Activated naive CD8-positive, alpha-beta T cell treated with anti-CD3 and anti-CD28 coated beads, Interleukin-2, amount 50 U/mL, for 24 hours (primary cell): ENCODE data around the gene C3.

Experiments
- ATAC-seq: fragments of 150-1000 bp; cut with Tn5 transposase; one replicate; pipeline ENCODE4 v1.10.0; 2021
- DNase-seq: peaks from one replicate; pipeline ENCODE4 v3.0.0; 2021
- H3K27ac Mint-ChIP-seq: one replicate; pipeline ENCODE4 v1.8.0; 2021; ENCODE audit warnings: mild to moderate bottlenecking, mixed read lengths
- H3K27me3 Mint-ChIP-seq: one replicate; pipeline ENCODE4 v1.8.0; 2021; ENCODE audit warnings: mixed read lengths
- H3K36me3 Mint-ChIP-seq: one replicate; pipeline ENCODE4 v1.8.0; 2021; ENCODE audit warnings: low read depth, mixed read lengths
- H3K4me1 Mint-ChIP-seq: one replicate; pipeline ENCODE4 v1.8.0; 2021; ENCODE audit warnings: mixed read lengths
- H3K4me3 Mint-ChIP-seq: one replicate; pipeline ENCODE4 v1.8.0; 2021; ENCODE audit warnings: mild to moderate bottlenecking, moderate library complexity, mixed read lengths
- H3K9me3 Mint-ChIP-seq: one replicate; pipeline ENCODE4 v1.8.0; 2021; ENCODE audit warnings: mixed read lengths

The C3 gene

GRCh38 chr19:6729573-6730152 lies 9.2 kb upstream of the C3 start:
- H3K9me3 Mint-ChIP-seq, result no peaks in the 10 kb centered on the region
- ATAC-seq (no peak), DNase-seq (no peak)
- H3K27ac Mint-ChIP-seq, result no peak overlapping the region
- no peaks in the 10 kb centered on the region for H3K36me3 Mint-ChIP-seq
- peaks cover 9% of the 10 kb centered on the region for H3K4me1 Mint-ChIP-seq
- no peak overlapping the region for H3K4me3 Mint-ChIP-seq
- no peaks in the 10 kb centered on the region for H3K27me3 Mint-ChIP-seq

DNA sequence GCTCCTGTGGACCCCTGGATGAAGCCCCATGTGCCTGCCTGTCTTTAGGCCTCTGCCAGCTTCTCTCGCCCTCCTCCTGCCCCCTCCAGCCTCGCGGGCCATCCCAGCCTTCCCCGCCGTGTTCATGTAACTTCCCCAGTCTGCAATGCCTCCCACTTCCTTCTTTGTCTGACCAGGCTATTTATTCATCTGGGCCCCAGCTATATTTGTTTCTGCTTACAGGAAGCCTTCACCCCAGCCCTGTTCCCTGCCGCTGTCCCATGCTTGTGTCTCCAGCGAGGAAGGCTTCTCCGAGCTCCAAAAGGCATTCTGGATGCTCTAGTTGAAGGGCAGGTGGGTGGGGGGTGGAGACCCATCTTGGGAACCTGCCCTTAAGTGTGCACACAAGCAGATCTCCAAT lies 7.9 kb upstream of the C3 start:
- Mint-ChIP-seq H3K4me1 (peaks cover 12% of the 10 kb centered on the region), H3K4me3 (no peak overlapping the region), H3K36me3 (no peaks in the 10 kb centered on the region), H3K27me3 (no peaks in the 10 kb centered on the region), H3K9me3 (no peaks in the 10 kb centered on the region), H3K27ac (no peak overlapping the region)
- DNase-seq, result no peak
- ATAC-seq, result no peak

DNA sequence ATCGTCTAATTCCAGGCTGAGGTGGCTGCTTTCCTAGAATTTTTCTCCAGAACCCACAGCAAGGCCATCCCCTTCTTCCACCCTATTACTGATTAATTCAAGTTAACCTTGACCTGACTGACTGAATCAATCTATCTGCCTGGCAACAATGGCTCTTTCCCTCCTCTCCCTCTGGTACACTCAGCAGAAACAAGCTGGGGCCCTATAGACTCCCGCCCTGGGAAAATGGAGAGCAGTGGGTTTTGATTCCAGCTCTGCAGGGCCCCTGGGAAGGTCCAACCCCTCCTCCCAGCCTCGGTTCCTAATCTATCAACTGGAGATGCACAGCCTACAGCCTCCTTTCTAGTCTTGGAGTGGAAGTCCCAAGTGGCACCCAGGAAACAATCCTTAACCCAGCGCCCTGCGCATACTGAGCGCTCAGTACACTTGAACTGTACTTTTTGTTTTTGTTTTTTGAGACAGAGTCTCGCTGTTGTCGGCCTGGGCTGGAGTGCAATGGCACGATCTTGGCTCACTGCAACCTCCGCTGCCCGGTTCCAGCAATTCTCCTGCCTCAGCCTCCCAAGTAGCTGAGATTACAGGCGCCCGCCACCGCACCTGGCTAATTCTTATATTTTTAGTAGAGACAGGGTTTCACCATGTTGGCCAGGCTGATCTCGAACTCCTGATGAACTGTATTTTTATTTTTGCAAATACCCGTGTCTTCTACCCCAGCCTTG lies 5.2 kb upstream of the C3 start:
- H3K36me3 Mint-ChIP-seq, result no peaks in the 10 kb centered on the region
- no peak overlapping the region for H3K4me3 Mint-ChIP-seq
- no peak for ATAC-seq
- H3K9me3 Mint-ChIP-seq, result no peaks in the 10 kb centered on the region
- DNase-seq, result no peak
- peaks cover 33% of the 10 kb centered on the region for H3K4me1 Mint-ChIP-seq
- H3K27me3 Mint-ChIP-seq, result no peaks in the 10 kb centered on the region
- no peak overlapping the region for H3K27ac Mint-ChIP-seq

- H3K36me3 Mint-ChIP-seq, result no peaks in the 10 kb centered on the region
- H3K4me3 Mint-ChIP-seq, result no peak overlapping the region
- H3K27ac Mint-ChIP-seq, result no peak overlapping the region
- no peaks in the 10 kb centered on the region for H3K27me3 Mint-ChIP-seq
- peaks cover 37% of the 10 kb centered on the region for H3K4me1 Mint-ChIP-seq
- ATAC-seq (no peak), DNase-seq (no peak)
- no peaks in the 10 kb centered on the region for H3K9me3 Mint-ChIP-seq
These were observed 4.4 kb upstream of the C3 start for GRCh38 chr19:6724631-6725492.

DNA sequence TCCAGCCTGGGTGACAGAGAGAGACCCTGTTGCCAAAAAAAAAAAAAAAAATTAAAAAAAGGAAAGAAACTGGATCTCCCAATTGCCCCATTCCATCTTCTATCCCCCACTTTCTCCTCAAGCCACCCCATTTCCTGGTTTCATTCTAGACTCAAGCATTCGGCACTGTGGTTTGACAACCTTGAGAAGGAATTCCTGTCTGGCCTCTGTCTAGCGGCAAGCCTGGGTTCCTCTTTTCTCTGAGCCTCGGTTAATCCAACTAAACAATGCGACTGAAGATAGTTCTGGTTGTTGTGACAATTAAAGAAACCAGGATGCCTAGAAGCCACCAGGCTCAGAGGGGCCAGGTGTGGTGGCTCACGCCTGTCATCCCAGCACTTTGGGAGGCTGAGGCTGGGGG lies 3.3 kb upstream of the C3 start:
- ATAC-seq, result no peak
- no peak for DNase-seq
- no peak overlapping the region for H3K27ac Mint-ChIP-seq
- no peaks in the 10 kb centered on the region for H3K9me3 Mint-ChIP-seq
- peaks cover 3% of the 10 kb centered on the region for H3K27me3 Mint-ChIP-seq
- H3K36me3 Mint-ChIP-seq, result no peaks in the 10 kb centered on the region
- peaks cover 37% of the 10 kb centered on the region for H3K4me1 Mint-ChIP-seq
- H3K4me3 Mint-ChIP-seq, result no peak overlapping the region

DNA sequence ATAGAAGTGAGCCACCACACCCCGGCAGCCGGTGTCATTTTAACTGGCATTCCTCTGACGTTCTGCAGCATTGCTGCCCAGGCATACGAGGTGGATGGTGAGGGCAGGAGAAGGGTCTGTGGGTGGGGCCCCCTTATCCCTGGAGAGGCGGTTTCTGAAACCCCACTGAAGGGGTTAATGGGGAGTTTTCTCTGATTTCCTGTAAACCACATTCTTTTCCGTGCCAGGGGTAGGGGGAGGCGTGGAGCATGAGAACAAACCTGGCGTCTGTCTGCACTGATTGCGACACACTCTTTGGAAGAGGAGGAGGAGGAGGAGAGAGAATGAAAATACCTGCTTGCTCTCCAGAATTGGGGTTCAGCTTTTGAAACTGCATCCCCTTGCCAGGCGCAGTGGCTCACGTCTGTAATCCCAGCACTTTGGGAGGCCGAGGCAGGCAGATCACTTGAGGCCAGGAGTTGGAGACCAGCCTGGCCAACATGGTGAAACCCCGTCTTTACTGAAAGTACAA lies 2.7 kb upstream of the C3 start:
- Mint-ChIP-seq H3K4me3 (no peak overlapping the region), H3K36me3 (no peaks in the 10 kb centered on the region)

GRCh38 chr19:6721773-6722172 lies 1.3 kb upstream of the C3 start:
- Mint-ChIP-seq H3K4me1 (peaks cover 38% of the 10 kb centered on the region), H3K36me3 (no peaks in the 10 kb centered on the region), H3K9me3 (peaks cover 5% of the 10 kb centered on the region), H3K4me3 (no peak overlapping the region), H3K27ac (no peak overlapping the region), H3K27me3 (peaks cover 3% of the 10 kb centered on the region)
- no peak for ATAC-seq
- DNase-seq, result no peak

More for the DNA sequence above, 2.7 kb upstream of the C3 start:
- H3K27ac Mint-ChIP-seq, result no peak overlapping the region
- H3K9me3 Mint-ChIP-seq, result no peaks in the 10 kb centered on the region
- peaks cover 33% of the 10 kb centered on the region for H3K4me1 Mint-ChIP-seq
- ATAC-seq (no peak), DNase-seq (no peak)
- H3K27me3 Mint-ChIP-seq, result peaks cover 3% of the 10 kb centered on the region

DNA sequence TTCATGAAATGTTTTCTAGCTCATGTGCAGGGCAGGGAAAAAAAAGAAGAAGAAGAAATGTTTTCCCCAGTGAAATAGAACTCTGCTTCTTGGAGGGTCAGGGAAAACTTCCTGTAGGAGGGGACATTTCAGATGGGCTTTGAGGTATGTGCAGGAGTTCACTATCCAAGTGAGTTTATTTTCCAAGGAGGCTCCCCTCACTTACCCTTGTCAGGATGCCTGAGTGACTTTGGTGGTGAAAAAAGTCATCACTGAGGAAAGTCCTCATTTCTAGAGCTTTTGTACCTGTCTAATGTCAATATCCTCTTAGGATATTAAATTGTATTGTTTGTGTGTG lies 656 bp upstream of the C3 start:
- no peak overlapping the region for H3K4me3 Mint-ChIP-seq
- ATAC-seq (no peak), DNase-seq (no peak)
- peaks cover 3% of the 10 kb centered on the region for H3K27me3 Mint-ChIP-seq
- H3K27ac Mint-ChIP-seq, result no peak overlapping the region
- H3K4me1 Mint-ChIP-seq, result peaks cover 38% of the 10 kb centered on the region
- peaks cover 5% of the 10 kb centered on the region for H3K9me3 Mint-ChIP-seq
- no peaks in the 10 kb centered on the region for H3K36me3 Mint-ChIP-seq

DNA sequence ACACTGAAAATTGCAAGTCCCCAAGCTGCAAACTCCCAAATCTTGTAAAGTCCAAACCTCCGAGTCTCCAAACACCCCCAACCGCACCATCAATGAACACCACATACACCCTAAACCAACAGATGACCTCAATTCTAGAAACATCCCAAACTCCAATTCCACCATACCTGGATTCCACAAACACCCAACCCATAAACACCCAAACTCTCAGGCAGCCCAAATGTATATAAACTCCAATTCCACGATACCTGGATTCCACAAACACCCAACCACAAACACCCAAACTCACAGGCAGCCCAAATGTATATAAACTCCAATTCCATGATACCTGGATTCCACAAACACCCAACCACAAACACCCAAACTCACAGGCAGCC lies 470 bp downstream of the C3 start:
- Mint-ChIP-seq H3K36me3 (no peaks in the 10 kb centered on the region), H3K9me3 (peaks cover 5% of the 10 kb centered on the region), H3K27ac (no peak overlapping the region), H3K4me3 (no peak overlapping the region), H3K27me3 (peaks cover 3% of the 10 kb centered on the region), H3K4me1 (peaks cover 36% of the 10 kb centered on the region)
- no peak for DNase-seq
- ATAC-seq, result no peak

DNA sequence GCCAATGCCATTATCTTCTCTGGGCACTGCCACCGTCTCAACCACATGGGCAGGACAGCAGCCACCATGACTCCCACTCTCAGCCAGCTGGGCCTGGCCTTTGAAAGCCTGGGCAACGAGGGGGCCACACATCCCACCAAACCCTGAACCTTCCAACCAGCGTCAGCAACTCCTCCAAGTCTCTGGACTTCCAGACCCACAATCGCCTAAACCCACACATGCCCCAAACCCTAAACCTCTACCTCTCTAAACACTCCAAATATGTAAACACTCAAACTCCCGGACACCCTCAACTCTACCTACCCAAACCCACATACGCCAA lies 949 bp downstream of the C3 start:
- peaks cover 5% of the 10 kb centered on the region for H3K9me3 Mint-ChIP-seq
- H3K4me1 Mint-ChIP-seq, result peaks cover 32% of the 10 kb centered on the region
- no peak for DNase-seq
- ATAC-seq, result no peak
- no peak overlapping the region for H3K4me3 Mint-ChIP-seq
- no peak overlapping the region for H3K27ac Mint-ChIP-seq
- peaks cover 3% of the 10 kb centered on the region for H3K27me3 Mint-ChIP-seq
- no peaks in the 10 kb centered on the region for H3K36me3 Mint-ChIP-seq

DNA sequence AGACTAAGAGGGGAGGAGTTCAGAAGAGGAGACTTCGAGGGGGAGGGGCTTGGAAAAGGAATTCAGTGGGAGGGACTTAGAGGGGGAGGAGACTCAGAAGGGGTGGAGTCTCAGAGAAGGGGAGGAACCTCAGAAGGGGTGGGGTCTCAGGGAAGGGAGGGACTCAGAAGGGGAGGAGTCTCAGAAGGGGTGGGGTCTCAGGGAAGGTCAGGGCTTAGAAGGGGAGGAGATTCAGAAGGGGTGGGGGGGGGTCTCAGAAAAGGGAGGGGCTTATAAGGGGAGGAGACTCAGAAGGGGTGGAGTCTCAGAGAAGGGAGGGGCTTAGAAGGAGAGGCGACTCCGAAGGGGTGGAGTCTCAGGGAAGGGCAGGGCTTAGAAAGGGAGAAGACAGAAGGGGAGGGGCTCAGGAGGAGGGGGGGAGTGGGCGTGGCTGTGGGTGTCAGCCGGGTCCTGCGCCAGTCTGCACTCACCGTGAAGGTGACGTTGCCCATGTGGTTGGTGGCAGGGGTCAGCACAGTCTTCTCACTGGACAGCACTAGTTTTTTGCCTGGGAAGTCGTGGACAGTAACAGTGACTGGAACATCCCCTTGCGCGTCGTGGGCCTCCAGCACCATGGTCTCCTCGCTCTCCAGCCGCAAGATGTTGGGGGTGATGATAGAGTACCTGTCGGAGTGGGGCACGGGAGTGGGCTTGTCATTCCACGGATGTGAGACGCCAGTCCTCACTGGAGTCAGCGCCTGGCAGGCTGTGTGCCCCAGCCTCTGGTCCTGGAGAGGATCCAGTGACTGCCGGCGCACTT lies 1.5 kb downstream of the C3 start:
- Mint-ChIP-seq H3K27me3 (peaks cover 3% of the 10 kb centered on the region), H3K36me3 (no peaks in the 10 kb centered on the region), H3K27ac (no peak overlapping the region), H3K4me3 (no peak overlapping the region), H3K9me3 (peaks cover 5% of the 10 kb centered on the region), H3K4me1 (peaks cover 32% of the 10 kb centered on the region)
- DNase-seq, result peak; percentile 29
- peak; percentile 30 for ATAC-seq

DNA sequence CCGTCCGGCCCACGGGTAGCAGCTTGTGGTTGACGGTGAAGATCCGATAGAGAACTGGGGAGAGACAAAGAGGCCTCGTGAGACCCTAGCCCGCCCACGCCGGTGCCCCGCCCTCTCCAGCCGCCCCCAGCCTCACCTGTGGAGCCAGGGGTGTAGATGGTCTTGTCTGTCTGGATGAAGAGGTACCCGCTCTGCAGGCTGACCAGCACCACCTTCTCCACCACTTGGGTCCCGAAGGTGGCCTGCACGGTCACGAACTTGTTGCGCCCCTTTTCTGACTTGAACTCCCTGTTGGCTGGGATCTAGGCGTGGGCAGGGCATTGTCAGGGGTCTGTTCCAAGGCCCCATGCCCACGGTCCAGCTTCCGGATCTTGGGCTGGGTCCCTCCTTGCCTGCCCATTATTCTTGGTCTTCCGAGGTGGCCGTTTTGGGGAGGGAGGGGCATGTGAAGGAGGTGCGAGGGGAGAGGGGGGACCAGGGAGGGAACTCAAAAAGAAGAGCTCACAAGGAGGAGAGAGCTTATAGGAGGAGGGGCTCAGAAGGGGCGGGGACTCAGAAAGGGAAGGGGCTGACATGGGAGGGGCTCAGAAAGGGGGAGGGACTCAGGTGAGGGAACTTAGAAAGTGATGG lies 2.2 kb downstream of the C3 start:
- no peaks in the 10 kb centered on the region for H3K36me3 Mint-ChIP-seq
- peaks cover 28% of the 10 kb centered on the region for H3K4me1 Mint-ChIP-seq
- H3K4me3 Mint-ChIP-seq, result no peak overlapping the region
- ATAC-seq (no peak), DNase-seq (no peak)
- H3K9me3 Mint-ChIP-seq, result peaks cover 5% of the 10 kb centered on the region
- H3K27me3 Mint-ChIP-seq, result peaks cover 3% of the 10 kb centered on the region
- H3K27ac Mint-ChIP-seq, result no peak overlapping the region

DNA sequence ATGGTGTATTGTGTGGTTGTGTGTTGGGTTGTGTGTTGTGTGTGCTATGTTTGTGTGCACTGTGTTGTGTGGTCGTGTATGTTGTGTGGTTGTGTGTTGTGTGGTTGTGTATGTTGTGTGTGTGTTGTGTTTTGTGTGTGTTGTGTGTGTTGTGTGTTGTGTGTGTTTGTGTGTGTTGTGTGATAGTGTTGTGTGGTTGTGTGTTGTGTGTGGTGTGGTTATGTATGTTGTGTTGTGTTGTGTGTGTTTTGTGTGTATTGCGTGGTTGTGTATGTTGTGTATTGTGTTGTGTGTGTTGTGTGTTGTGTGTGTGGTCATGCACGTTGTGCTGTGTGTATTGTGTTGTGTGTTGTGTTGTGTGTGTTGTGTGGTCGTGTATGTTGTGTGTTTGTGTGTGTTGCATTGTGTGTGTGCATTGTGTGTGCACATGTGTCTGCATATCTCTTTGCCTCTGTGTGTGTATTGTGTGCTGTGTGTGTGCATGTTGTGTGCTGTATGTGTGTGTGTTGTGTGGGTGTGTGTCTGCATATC lies 2.9 kb downstream of the C3 start:
- H3K36me3 Mint-ChIP-seq, result no peaks in the 10 kb centered on the region
- no peak for ATAC-seq

GRCh38 chr19:6717036-6717435 lies 3.4 kb downstream of the C3 start:
- no peak overlapping the region for H3K4me3 Mint-ChIP-seq
- peaks cover 21% of the 10 kb centered on the region for H3K4me1 Mint-ChIP-seq
- peaks cover 3% of the 10 kb centered on the region for H3K27me3 Mint-ChIP-seq
- ATAC-seq, result no peak
- DNase-seq, result no peak
- H3K36me3 Mint-ChIP-seq, result no peaks in the 10 kb centered on the region
- peaks cover 5% of the 10 kb centered on the region for H3K9me3 Mint-ChIP-seq
- H3K27ac Mint-ChIP-seq, result no peak overlapping the region

More for the DNA sequence above, 2.9 kb downstream of the C3 start:
- H3K4me1 Mint-ChIP-seq, result peaks cover 24% of the 10 kb centered on the region
- no peak for DNase-seq
- no peak overlapping the region for H3K4me3 Mint-ChIP-seq
- H3K27me3 Mint-ChIP-seq, result peaks cover 3% of the 10 kb centered on the region
- peak overlapping the region; percentile 7 for H3K27ac Mint-ChIP-seq
- peaks cover 5% of the 10 kb centered on the region for H3K9me3 Mint-ChIP-seq
